GM19467 (cell line): Measurements from ENCODE around the gene CHCHD3.
A peak's percentile ranks its signal among the peaks of the same experiment; 100 is the strongest.

Experiments used
- ATAC-seq: cut with Tn5 transposase; IDR thresholded peaks from one replicate; pipeline ENCODE4 v1.9.1; 2021; ENCODE audit warnings: mild to moderate bottlenecking, moderate library complexity; ENCODE audit not compliant: unreplicated experiment

Gene CHCHD3

GRCh38 chr7:133081599-133082389 is at the start of gene CHCHD3:
Gene CHCHD3 (minus strand): TSS chr7:133082090. CDS start chr7:133081937, 153 bp downstream.
- ATAC-seq: peak; percentile 100

- no peak for ATAC-seq
Observed at GRCh38 chr7:133130166-133130565, 48.3 kb upstream of the CHCHD3 start.

GRCh38 chr7:133126422-133126821 is 44.5 kb upstream of the CHCHD3 start:
- no peak for ATAC-seq

GRCh38 chr7:133124974-133125373 is 43.1 kb upstream of the CHCHD3 start:
- no peak for ATAC-seq

GRCh38 chr7:133121175-133121844 is 39.4 kb upstream of the CHCHD3 start:
- no peak for ATAC-seq

- no peak for ATAC-seq
Observed at GRCh38 chr7:133119067-133119466, 37.2 kb upstream of the CHCHD3 start.

- no peak for ATAC-seq
Observed at GRCh38 chr7:133118261-133118660, 36.4 kb upstream of the CHCHD3 start.

- ATAC-seq: no peak
Observed at GRCh38 chr7:133117452-133117851, 35.6 kb upstream of the CHCHD3 start.

GRCh38 chr7:133115596-133115995 is 33.7 kb upstream of the CHCHD3 start:
- no peak for ATAC-seq

- ATAC-seq: no peak
Observed at GRCh38 chr7:133114519-133114918, 32.6 kb upstream of the CHCHD3 start.

- no peak for ATAC-seq
Observed at GRCh38 chr7:133112976-133113375, 31.1 kb upstream of the CHCHD3 start.

- ATAC-seq: no peak
Observed at GRCh38 chr7:133112335-133112734, 30.4 kb upstream of the CHCHD3 start.

- ATAC-seq: no peak
Observed at GRCh38 chr7:133110312-133110711, 28.4 kb upstream of the CHCHD3 start.

GRCh38 chr7:133109816-133110215 is 27.9 kb upstream of the CHCHD3 start:
- ATAC-seq: no peak

- no peak for ATAC-seq
Observed at GRCh38 chr7:133108023-133108422, 26.1 kb upstream of the CHCHD3 start.

- no peak for ATAC-seq
Observed at GRCh38 chr7:133102276-133103060, 20.6 kb upstream of the CHCHD3 start.

GRCh38 chr7:133099633-133100286 is 17.9 kb upstream of the CHCHD3 start:
- no peak for ATAC-seq

- ATAC-seq: no peak
Observed at GRCh38 chr7:133095119-133095671, 13.3 kb upstream of the CHCHD3 start.

GRCh38 chr7:133091943-133092464 is 10.1 kb upstream of the CHCHD3 start:
- no peak for ATAC-seq

- ATAC-seq: peak; percentile 1
Observed at GRCh38 chr7:133082390-133082766, 488 bp upstream of the CHCHD3 start.
